Measurements from ENCODE around the gene KIF3A.

DNA sequence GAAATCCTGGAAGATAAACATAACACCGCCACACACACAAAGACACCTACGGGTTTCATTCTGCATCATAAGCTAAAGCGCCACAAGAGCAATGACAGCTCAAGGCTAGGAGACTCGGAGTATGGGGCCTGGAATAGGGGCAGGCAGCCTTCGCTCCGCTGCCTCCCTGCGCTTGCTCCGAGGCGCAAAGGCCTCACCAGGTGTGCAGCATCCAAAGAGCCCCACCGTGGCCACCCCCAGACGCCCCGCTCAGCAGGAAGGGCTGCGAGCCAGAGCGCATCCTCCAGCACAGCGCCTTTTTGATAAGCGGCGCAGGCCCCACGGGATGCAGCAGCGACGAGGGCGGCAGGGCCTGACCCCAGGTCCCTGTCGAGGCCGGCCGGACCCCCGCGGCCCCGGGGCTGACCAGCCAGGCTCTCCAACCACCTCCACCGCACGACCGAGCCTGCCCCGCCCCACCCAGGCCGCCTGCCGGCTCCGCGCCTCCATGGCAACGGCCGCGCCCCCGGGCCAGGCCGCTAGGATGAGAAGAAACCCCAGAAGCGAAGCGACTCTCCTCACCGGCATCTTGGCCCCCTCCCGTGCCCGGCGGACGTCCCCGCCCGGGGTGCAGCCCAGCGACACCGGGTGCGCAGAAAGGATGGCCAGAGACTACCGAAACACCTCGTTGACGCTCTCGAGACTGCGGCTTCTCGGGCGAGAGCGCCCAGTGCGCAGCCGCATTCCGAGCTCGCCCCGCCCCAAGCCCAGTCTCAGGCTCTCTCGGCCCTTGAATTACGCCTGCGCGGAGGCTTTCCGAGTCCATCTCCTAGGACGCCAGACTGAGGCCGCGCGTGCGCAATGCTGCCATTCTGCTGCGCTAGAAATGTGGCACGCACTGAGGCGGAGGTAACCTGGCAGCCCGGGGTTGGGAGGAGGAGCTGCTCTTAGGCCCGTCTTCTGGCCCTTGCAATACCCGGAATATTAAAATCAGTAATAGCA lies at the start of gene KIF3A:
- TF ChIP-seq, protein P1, sequence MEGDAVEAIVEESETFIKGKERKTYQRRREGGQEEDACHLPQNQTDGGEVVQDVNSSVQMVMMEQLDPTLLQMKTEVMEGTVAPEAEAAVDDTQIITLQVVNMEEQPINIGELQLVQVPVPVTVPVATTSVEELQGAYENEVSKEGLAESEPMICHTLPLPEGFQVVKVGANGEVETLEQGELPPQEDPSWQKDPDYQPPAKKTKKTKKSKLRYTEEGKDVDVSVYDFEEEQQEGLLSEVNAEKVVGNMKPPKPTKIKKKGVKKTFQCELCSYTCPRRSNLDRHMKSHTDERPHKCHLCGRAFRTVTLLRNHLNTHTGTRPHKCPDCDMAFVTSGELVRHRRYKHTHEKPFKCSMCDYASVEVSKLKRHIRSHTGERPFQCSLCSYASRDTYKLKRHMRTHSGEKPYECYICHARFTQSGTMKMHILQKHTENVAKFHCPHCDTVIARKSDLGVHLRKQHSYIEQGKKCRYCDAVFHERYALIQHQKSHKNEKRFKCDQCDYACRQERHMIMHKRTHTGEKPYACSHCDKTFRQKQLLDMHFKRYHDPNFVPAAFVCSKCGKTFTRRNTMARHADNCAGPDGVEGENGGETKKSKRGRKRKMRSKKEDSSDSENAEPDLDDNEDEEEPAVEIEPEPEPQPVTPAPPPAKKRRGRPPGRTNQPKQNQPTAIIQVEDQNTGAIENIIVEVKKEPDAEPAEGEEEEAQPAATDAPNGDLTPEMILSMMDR (IDR thresholded peaks at IDR 0.05) = peak in 2 of 4 experiments; percentile 14 to 30
- TF ChIP-seq POLR2A (IDR thresholded peaks at IDR 0.05) (no peak), POLR2AphosphoS5 (IDR thresholded peaks at IDR 0.05) (peak; percentile 57 to 75 (median 68))
